Renal cortex interstitium (tissue), 11 donors: ENCODE data around the gene IL1B. TPM values are rescaled to one million over a fixed set of nuclear protein-coding genes. Genes with fewer than 3 reads are reported as not detected.

Experiments used
- DNase-seq, 11 donors: peaks; one replicate each; pipeline ENCODE4 v3.0.0-alpha.2; 2013; ENCODE audit warnings: low read depth in 9 of 11, low spot score in 4 of 11; ENCODE audit errors: extremely low read depth in 1 of 11
- polyA plus RNA-seq, 3 donors: library from polyadenylated mRNA; unstranded; fragments of 120-200 nt; gene quantifications; one replicate each; pipeline ENCODE4 v1.2.1, GENCODE V29; 2013; ENCODE audit not compliant: insufficient read length in 3 of 3

The IL1B gene
- polyA plus RNA-seq, 3 donors, result 0.53 to 2.9 (median 0.64) TPM

DNA sequence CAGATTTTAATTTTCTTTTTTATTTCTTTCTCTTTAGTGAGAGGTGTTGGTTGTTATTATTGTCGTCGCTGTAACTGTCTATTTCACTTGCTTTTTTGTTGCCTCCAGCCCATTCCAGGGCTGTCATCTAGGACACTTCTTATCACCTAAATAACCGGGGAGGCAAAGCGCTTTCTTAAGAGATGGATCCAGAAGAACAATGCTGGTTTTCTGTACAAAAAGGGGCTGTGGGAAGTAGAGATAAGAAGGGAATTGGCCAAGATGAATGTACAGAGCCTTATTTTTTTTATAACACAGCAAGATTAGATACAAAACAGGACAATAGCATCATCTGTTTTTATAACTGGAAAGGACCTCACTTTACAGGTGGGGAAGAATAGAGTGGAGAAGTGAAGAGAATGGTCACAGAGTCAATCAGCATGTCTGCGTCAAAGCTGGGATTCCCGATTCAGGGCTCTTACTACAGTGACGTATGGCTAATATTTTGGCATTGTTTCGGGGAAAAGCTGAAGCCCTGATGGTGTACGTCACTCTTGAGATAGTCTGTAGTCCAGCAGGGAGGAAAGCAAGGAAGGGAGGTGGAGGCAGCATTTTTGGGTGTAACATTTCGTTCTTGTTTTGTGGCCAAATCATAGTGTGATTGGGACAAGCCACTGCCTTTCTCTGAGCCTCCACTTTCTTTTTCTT lies 23.2 kb downstream of the IL1B start:
- DNase-seq, result no peak

DNA sequence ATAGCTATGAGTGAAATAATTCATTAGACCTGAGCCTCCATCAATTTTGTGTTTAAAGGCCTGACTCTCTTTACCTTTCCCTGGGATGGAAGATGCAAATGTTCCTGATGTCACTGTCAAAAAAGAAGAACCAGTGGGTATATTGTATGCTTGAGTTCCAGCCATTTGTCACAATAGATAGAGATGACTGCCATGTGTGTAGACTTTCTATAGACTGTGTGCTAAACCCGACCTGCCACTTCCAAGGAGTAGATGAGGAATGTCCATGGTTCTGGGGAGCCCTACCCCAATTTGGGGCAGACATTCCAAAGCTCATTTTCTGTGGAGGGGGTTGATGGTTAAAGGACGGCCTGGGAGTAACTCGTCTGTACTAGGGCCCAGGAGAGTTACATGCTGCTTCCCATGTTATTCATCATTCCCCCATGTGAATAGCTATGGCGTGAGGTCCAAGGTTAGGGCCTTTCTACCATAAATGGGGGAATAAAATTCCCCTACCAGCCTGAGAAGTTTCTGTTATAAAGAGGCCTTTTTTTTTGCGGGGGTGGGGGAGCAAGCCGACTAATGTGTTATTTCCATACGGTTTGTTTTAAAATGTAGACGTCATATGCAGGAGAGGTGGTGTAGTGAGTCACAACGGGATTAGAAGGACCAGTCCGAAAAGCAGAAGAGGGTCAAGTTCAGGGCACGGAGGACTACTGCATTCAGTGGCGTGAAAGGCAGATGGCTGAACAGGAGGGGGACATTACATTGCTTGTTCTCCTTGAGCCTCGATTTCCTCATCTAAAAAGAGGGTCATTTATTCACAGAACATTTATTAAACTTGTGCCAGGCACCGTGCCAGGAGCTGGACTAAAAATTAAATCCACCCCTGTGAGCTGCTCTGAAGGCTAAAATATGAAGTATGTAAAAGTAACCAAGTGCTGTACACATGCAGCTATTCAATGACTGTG lies 24.0 kb downstream of the IL1B start:
- DNase-seq, result no peak

DNA sequence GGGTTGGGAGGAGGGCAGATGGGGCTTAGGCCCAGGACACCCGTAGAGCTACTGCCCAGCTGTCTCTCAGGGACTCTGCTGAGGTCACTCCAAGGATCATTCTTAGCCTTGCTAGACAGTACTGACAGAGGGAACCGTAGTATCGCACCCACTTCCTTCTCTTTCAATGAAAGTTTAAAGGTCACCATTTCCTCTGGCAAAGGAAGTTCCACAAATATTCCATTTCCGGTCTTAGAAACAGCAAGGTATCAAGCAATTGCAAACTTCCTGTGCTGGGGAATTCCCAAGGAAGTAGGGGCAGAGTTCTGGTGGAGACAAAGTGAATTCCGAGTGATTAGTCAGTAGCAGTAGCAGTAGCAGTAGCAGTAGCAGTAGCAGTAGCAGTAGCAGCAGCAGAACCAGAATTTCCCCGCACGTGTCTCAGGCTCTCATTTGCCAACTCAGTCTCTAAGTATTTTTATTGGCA lies 24.7 kb downstream of the IL1B start:
- peak in 1 of 11 donors; percentile 32 for DNase-seq

DNA sequence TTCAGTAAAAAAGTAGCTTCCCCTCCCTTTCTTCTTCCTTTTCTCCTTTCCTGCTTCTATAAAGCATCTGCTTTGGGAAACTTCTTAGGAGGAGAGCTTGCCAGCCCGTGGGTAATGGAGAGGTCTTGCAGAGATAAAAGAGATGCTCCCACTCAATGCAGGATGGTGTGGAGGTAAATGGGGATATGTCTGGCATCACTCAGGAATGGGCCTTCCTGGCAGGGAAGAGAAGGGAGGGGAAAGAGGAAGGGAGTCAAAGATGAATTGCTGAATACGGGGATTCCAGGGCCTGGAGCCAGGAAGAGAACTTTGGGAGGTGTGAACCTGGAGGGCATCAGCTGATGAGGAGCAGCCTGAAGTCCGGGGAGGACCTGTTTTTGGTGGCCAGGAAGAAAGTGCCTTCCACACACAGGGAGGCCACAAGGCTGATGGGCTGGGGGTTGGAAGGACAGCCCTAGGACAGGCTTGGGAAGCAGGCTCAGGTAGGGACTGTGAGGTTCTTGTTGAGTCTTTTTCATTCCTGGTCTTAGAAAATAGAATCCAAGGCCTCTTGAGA lies 25.2 kb downstream of the IL1B start:
- no peak for DNase-seq

DNA sequence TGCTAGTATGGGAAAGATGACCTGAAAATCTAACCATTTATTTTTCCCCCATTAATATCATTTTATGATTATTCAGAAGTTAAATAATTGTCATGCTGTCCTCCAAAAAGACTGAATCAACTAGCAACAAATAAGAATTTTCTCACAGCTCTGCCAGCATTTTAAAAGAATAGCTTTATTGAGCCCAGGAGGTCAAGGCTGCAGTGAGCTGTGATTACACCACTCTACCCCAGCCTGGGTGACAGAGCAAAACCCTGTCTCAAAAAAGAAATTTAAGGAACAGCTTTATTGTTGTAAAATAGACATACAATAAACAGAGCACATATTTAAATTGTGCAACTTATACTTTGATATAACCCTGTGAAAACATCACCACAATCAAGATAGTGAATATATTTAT lies 27.5 kb downstream of the IL1B start:
- DNase-seq, result no peak

DNA sequence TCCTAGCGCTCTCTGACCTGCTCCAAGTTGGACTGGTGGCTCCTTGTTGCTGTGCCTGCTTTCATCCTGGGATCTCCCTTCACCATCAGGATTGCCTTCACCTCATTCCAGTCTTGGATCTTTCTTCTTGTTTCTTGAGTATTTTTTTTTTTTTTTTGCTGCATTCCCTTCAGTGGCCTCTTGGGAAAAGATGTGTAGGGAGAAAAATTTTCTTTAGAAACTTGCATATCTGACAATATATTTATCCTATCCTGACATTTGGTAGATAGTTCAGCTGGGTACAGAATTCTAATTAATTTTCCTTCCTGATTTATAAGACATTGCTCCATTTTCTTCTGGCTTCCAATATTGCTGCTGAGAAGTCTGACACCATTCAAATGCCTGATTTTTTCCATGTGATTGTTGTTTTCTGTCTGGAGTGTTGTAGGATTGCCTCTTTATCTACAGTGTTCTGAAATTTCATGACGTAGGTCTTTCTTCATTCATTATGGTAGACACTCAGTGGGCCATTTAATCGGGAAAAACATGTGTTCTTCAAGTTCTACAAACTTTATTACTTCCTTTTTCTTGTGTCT lies 29.3 kb downstream of the IL1B start:
- no peak for DNase-seq

DNA sequence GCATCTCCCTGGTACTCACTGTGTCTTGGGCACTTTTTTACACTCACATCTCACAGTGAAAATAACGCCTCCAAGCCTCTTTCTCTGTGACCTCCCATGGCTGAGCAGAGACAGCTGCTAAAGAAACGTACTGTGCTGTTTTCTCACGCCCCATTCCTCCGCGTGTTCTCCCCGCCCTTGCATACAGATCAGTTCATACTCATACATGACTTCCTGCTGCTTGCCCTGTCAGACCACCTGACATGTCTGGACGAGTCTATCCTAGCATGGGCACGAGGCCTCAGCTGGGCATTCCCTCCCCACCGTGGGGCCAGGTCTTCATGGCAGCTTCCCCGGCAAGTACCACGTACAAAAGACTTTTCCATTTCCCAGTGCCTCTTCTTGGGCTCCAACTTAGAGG lies 31.0 kb downstream of the IL1B start:
- no peak for DNase-seq

DNA sequence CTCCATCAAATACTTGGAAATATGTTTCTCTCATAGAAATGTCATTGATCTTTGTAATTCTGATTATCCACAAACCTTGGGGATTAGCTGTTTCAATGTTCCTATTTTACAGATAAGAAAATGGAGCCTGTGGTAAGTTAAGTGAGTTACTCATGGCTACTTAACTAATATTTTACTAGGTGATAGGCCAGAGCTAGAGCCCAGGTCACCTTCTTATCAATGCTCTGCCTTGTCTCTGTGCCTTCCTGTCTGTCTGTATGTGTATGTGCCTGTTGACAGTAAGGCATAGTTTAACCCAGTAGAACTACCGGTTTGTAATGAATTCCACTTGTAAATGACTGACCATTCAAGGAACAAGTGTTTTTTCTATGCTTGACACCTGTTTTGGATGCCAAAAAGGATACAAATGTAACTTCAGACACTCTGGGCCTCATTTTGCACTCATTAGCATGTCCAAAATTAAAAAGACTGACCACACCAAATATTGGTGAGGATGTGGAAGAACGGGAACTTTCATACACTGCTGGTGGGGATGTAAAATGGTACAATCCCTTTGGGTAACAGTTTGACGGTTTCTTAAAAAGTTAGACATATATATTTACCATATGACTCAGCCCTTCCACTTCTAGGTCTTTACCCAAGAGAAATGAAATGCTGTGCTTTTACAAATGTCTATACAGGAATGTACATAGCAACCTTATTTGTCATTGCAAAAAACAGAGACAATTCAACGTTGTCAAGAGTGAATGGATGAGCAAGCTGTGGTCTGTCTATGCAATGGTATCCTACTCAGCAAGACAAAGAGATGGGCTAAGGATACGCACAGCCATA lies 32.7 kb downstream of the IL1B start:
- no peak for DNase-seq

DNA sequence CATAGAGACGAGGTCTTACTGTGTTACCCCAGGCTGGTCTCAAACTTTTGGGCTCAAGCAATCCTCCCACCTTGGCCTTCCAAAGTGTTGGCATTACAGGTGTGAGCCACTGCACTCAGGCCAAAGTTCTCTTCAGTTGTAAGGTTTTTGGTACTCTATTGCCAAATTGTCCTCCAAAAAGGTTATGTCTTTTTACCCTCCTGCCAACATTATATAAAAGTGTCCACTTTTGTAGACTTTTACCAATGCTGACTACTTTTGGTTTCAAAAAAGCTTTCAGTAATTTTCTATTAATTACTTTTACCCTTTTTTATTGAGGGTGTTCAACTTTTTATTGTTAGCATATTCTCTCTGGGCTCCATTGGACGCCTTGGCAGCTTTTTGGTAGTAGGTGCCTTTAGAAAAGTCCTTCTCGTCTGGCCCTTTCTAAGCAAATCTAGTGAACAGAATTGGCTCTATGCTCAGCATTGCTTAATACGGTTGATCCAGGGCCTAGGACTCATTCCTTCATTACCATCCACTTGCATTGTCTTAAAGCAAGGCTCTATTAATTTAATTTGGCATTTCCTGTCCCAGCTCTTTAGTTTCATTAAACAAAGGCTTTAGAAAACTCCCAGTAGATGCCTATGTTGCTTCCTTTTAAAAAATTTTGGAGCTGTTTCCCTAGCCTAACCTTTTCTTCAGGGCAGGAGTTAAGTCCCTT lies 35.5 kb downstream of the IL1B start:
- DNase-seq, result no peak

DNA sequence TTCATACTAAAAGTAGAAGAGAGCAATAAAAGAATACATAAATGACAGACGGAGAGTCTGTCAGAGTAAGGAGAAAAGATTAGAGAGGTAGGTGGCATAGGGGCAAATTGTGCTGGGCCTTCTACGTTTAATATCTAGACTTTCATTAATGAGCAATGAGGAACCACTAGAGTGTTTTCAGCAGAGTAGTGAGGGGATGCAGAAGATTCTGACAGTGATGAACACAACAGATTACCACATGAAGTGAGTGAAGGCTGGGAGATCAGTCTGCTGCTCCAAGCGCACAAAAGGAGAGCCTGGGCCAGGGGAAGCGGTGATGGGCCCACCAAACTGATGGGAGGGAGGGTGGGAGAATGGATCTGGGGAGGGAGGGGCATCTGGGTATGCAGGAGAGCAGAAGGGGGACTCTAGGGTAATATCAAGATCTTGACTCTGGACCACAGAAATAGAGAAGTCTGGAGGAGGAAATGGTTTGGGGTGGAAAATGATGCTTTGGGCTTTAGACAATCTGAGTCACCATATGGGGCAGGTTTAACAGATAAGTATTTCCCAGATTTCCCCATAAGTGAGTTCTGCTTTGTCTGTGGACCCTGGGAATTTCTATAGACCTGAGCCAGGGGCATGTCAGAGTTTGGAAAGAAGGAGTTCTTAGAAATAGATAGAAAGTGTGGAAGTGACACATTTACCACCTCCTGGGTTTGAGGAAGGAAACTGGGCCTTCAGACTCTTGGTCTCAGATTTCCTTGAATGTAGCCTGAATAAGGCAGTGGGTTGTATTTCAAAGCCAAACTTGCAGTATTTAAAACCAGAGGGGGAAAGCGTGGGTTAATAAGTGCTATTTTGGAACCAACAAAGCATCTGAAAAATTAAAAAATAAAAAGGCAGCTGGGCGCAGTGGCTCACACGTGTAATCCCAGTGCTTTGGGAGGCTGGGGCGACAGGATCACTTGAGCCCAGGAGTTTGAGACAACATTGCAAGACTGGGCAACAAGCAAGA lies 37.3 kb downstream of the IL1B start:
- DNase-seq, result no peak

DNA sequence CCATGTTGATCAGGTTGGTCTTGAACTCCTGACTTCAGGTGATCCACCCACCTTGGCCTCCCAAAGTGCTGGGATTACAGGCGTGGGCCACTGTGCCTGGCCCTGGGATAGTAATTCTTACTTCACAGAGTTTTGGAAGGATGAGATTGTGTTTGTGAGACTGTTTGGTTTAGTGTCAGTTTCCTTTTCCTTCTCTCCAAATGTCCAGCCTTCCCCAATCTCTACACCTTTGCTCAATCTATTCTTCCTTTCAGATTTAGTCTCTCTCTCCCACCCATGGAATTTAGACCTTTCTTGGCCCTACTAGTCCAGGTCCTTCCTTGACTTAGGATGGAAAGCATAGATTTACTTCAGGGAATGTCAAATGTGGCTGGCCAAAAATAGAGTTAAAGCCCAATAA lies 40.1 kb downstream of the IL1B start:
- no peak for DNase-seq

DNA sequence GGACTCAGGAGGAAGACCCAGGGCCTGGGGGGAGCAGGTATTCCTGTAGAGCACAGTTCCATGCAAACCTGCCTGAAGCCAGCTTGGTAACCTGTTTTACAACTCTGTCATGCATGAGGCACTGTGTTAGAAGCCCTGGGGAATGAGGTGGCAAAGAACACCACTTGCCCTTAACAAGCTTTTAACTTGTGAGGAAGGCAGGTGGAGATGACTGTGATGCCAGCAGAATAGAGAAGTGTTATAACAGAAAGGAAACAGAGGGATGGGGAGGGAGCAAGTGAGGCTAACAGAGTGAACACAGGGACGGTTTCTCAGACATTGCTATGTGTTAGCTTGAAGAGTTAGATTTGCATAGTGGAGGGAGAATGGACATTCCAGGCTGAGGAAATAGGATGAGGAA lies 40.8 kb downstream of the IL1B start:
- peak in 5 of 11 donors; percentile 28 to 51 (median 33) for DNase-seq

DNA sequence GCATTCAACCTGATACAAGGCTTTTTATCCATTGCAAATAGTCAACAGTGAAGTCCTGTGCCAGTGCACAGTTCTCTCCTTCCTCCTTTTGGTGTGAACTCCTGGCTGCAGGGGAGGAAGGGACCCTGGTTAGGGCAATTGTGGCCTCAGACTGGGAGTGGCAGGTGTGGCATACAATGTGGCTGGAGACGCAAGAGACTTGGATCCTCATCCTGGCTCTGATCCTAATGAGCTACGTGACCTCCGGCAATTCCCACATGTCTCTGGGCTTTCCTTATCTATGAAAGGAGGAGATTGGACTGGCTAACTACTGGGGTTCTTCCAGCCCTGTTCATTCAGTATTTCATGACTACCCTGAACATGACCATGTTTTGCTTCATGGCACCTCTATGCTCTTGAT lies 41.7 kb downstream of the IL1B start:
- no peak for DNase-seq

DNA sequence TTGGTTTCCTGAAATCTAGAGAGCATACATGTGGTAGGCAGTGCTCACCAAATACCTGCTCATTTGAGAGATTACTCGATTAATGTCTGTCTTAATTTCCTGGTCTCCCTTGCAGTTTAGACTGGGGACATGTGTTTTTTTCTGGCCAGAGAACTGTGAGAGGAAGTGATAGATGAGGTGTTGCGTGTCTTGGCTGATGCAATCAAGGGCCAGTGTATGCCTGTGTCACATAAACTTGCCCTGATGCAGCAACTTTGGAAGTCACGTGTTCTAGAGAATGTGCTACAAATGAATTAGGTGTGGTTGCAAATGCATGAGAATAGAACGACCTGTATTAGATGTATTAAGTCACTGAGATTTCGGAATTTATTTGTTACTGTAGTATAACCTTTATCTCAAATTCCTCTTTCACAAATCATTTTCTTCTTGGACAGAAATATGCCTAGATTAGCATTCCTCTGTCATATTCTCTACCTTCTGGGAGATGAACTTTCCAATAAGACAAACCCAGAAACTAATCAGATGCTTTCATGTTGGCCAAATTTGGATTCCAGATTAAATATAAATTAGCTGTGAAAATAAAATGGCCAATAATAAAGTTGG lies 42.3 kb downstream of the IL1B start:
- no peak for DNase-seq

DNA sequence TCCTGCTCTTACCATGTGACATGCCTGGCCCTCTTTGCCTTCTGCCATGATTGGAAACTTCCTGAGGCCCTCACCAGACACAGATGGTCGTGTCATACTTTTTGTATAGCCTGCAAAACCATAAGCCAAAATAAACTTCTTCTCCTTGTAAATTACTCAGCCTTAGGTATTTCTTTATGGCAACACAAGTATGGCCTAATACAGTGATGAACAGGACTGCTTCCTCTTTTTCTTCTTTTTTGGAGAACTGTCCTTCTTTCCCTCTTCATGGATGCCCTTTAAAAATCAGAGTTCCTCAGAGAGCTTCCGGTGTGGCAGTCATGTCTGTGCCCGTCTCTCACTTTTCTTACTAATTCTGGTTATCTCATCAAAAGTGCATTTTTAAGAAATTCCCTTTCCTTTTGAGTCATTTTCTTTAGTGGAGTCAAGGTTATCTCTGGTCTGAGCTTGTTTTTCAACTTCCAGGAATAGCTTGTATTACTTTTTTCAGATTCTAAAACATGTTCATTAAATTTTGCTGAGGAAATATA lies 43.1 kb downstream of the IL1B start:
- DNase-seq, result no peak

DNA sequence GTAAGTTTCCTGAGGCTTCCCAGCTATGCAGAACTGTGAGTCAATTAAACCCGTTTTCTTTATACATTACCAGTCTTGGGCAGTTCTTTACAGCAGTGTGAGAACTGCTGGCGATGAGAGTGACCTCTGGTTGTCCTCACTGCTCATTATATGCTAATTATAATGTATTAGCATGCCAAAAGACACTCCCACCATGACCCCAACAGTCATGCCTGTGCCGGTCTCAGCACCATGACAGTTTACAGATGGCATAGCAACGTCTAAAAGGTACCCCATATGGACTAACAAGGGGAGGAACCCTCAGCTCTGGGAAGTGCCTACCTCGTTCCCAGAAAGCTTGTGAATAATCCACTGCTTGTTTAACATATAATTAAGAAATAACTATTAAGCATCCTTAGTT lies 44.2 kb downstream of the IL1B start:
- DNase-seq, result no peak
